GM08714 (cell line): ENCODE data around the gene MAGEA11.
"Not testable (repeated sequence)": the region's sequence is repeated elsewhere in the genome, so short reads cannot be mapped to it uniquely, and the experiment has no call there.

ENCODE experiments used
- H3K4me3 ChIP-seq: fragments of 200-500 bp; sonication (Bioruptor generic); 2 replicates; pipeline ENCODE4 v1.5.1; 2014; ENCODE audit warnings: mild to moderate bottlenecking, low read length, inconsistent platforms
- ZNF274 ChIP-seq: IDR thresholded peaks from 2 replicates; pipeline ENCODE4 v1.6.1; 2012; ENCODE audit warnings: mild to moderate bottlenecking, low read depth, low read length

Gene MAGEA11

GRCh38 chrX:149707147-149707901 lies 4.5 kb upstream of the MAGEA11 start:
- no peak for TF ChIP-seq ZNF274
- H3K4me3 ChIP-seq: no peak overlapping the region

GRCh38 chrX:149712831-149713230 lies 971 bp downstream of the MAGEA11 start:
- H3K4me3 ChIP-seq: no peak overlapping the region
- TF ChIP-seq ZNF274: no peak

GRCh38 chrX:149713279-149714050 lies 1.6 kb downstream of the MAGEA11 start:
- no peak for TF ChIP-seq ZNF274

GRCh38 chrX:149715468-149715867 lies 3.6 kb downstream of the MAGEA11 start:
- H3K4me3 ChIP-seq: no peak overlapping the region
- no peak for TF ChIP-seq ZNF274

More at GRCh38 chrX:149713279-149714050, 1.6 kb downstream of the MAGEA11 start:
- no peak overlapping the region for H3K4me3 ChIP-seq

- no peak for TF ChIP-seq ZNF274
- H3K4me3 ChIP-seq: no peak overlapping the region
Measured at GRCh38 chrX:149716632-149717031, 4.8 kb downstream of the MAGEA11 start.

- no peak overlapping the region for H3K4me3 ChIP-seq
- TF ChIP-seq ZNF274: no peak
Measured at GRCh38 chrX:149717803-149718202, 5.9 kb downstream of the MAGEA11 start.

GRCh38 chrX:149718757-149719156 lies 6.9 kb downstream of the MAGEA11 start:
- no peak overlapping the region for H3K4me3 ChIP-seq
- TF ChIP-seq ZNF274: no peak

- no peak for TF ChIP-seq ZNF274
- H3K4me3 ChIP-seq: no peak overlapping the region
Measured at GRCh38 chrX:149720021-149720689, 8.3 kb downstream of the MAGEA11 start.

GRCh38 chrX:149721241-149721640 lies 9.4 kb downstream of the MAGEA11 start:
- H3K4me3 ChIP-seq: not testable (repeated sequence)

- H3K4me3 ChIP-seq: no peak overlapping the region
Measured at GRCh38 chrX:149721778-149722177, 9.9 kb downstream of the MAGEA11 start.

GRCh38 chrX:149723583-149724118 lies 11.8 kb downstream of the MAGEA11 start:
- H3K4me3 ChIP-seq: not testable (repeated sequence)

More at GRCh38 chrX:149721778-149722177, 9.9 kb downstream of the MAGEA11 start:
- no peak for TF ChIP-seq ZNF274

- not testable (repeated sequence) for H3K4me3 ChIP-seq
Measured at GRCh38 chrX:149727308-149727707, 15.4 kb downstream of the MAGEA11 start.

GRCh38 chrX:149742269-149742668 lies 30.4 kb downstream of the MAGEA11 start:
- H3K4me3 ChIP-seq: not testable (repeated sequence)

- not testable (repeated sequence) for H3K4me3 ChIP-seq
Measured at GRCh38 chrX:149746390-149747007, 34.6 kb downstream of the MAGEA11 start.
